HG02970 (cell line): Measurements from ENCODE around the gene VAV2.
A peak's percentile ranks its signal among the peaks of the same experiment; 100 is the strongest.

Experiments
- ATAC-seq: cut with Tn5 transposase; IDR thresholded peaks from one replicate; pipeline ENCODE4 v1.9.1; 2021; ENCODE audit warnings: mild to moderate bottlenecking, moderate library complexity, moderate number of reproducible peaks; ENCODE audit not compliant: unreplicated experiment, low FRiP score

VAV2 gene

GRCh38 chr9:133954862-133955529 is 37.1 kb downstream of the VAV2 start:
- no peak for ATAC-seq

GRCh38 chr9:133953976-133954709 is 38.0 kb downstream of the VAV2 start:
- ATAC-seq, result no peak

- ATAC-seq, result no peak
Observed at GRCh38 chr9:133953621-133953975, 38.5 kb downstream of the VAV2 start.

GRCh38 chr9:133952598-133953550 is 39.2 kb downstream of the VAV2 start:
- no peak for ATAC-seq

- ATAC-seq, result no peak
Observed at GRCh38 chr9:133951265-133951664, 40.9 kb downstream of the VAV2 start.

GRCh38 chr9:133950629-133951111 is 41.5 kb downstream of the VAV2 start:
- no peak for ATAC-seq

- ATAC-seq, result no peak
Observed at GRCh38 chr9:133950192-133950591, 41.9 kb downstream of the VAV2 start.

GRCh38 chr9:133949486-133950061 is 42.5 kb downstream of the VAV2 start:
- no peak for ATAC-seq

- ATAC-seq, result no peak
Observed at GRCh38 chr9:133948561-133949485, 43.3 kb downstream of the VAV2 start.

GRCh38 chr9:133948131-133948530 is 44.0 kb downstream of the VAV2 start:
- no peak for ATAC-seq

GRCh38 chr9:133946840-133947486 is 45.2 kb downstream of the VAV2 start:
- ATAC-seq, result no peak

GRCh38 chr9:133945977-133946753 is 46.0 kb downstream of the VAV2 start:
- ATAC-seq, result no peak

- ATAC-seq, result peak; percentile 46
Observed at GRCh38 chr9:133945314-133945975, 46.7 kb downstream of the VAV2 start.

- ATAC-seq, result no peak
Observed at GRCh38 chr9:133944746-133945135, 47.4 kb downstream of the VAV2 start.

- no peak for ATAC-seq
Observed at GRCh38 chr9:133943781-133944745, 48.1 kb downstream of the VAV2 start.

GRCh38 chr9:133943036-133943780 is 48.9 kb downstream of the VAV2 start:
- no peak for ATAC-seq
